A549 (cell line): Measurements from ENCODE around the gene MINDY3.

Experiments used
- CBX8 ChIP-seq: fragments of 200-600 bp; sonication (generic); IDR thresholded peaks from 2 replicates; pipeline ENCODE4 v1.6.1; 2016
- EP300 ChIP-seq, 2 experiments: fragments of >200 bp; sonication (Bioruptor Twin); formaldehyde crosslinking; IDR thresholded peaks; 2 replicates in 1 of 2; 3 replicates in 1 of 2; pipeline ENCODE4 v1.6.1; 2016 to 2017
- JUNB ChIP-seq: fragments of >200 bp; sonication (Bioruptor Twin); formaldehyde crosslinking; IDR thresholded peaks from 2 replicates; pipeline ENCODE4 v1.6.1; 2016
- RAD21 ChIP-seq, 2 experiments: fragments of >200 bp in 1 of 2; sonication (Bioruptor Twin) in 1 of 2; formaldehyde crosslinking in 1 of 2; IDR thresholded peaks in 1 of 2; conservative IDR thresholded peaks in 1 of 2; 2 replicates in 1 of 2; 3 replicates in 1 of 2; pipeline ENCODE4 v1.6.1; 2012 to 2018; ENCODE audit warnings: inconsistent platforms in 1 of 2
- TF ChIP-seq, protein P1 (sequence below): fragments of >200 bp; sonication (Bioruptor Twin); formaldehyde crosslinking; IDR thresholded peaks from 3 replicates; pipeline ENCODE4 v1.5.1; 2016

DNA sequence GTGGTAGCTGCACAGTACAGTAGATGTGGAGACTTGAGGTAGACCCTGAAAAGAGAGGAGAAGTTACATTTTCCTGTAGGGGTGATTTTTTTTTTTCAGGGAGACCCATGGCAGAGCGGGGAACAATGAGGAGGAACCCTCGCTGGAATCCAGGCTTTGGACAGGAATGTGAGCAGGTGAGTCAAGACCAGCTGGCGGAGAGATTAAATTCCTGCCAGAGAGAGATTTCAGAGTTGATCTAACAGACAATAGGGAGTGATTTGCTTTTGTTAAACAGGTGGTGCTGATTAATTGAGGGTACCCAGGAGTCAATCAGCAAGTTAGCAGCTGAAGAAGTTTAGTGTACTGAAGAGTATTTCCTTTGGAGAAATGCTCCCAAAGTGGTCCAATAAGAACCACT, 41.6 kb upstream of the MINDY3 start:
- TF ChIP-seq EP300 (IDR thresholded peaks at IDR 0.05) (no peak), RAD21 (conservative IDR thresholded peaks at IDR 0.05 in 1 of 2, IDR thresholded peaks at IDR 0.05 in 1 of 2) (no peak), CBX8 (no peak), JUNB (no peak)
- TF ChIP-seq, protein P1, sequence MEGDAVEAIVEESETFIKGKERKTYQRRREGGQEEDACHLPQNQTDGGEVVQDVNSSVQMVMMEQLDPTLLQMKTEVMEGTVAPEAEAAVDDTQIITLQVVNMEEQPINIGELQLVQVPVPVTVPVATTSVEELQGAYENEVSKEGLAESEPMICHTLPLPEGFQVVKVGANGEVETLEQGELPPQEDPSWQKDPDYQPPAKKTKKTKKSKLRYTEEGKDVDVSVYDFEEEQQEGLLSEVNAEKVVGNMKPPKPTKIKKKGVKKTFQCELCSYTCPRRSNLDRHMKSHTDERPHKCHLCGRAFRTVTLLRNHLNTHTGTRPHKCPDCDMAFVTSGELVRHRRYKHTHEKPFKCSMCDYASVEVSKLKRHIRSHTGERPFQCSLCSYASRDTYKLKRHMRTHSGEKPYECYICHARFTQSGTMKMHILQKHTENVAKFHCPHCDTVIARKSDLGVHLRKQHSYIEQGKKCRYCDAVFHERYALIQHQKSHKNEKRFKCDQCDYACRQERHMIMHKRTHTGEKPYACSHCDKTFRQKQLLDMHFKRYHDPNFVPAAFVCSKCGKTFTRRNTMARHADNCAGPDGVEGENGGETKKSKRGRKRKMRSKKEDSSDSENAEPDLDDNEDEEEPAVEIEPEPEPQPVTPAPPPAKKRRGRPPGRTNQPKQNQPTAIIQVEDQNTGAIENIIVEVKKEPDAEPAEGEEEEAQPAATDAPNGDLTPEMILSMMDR, result no peak
